Thoracic aorta (tissue), 2 donors: Measurements from ENCODE around the gene EPHA6. TPM values are rescaled to one million over a fixed set of nuclear protein-coding genes. Genes with fewer than 3 reads are reported as not detected.

ENCODE experiments used
- ATAC-seq: fragments of 150-250 bp; one replicate; pipeline ENCODE4 v1.8.0; 2017; ENCODE audit warnings: low read depth; ENCODE audit not compliant: insufficient number of reproducible peaks, low FRiP score
- DNase-seq: peaks from one replicate; pipeline ENCODE4 v3.0.0-alpha.2; 2020; ENCODE audit warnings: low spot score
- H3K27ac ChIP-seq, 2 donors: fragments of 200-600 bp; sonication (generic); 1 replicate in 1 of 2; 2 replicates in 1 of 2; pipeline ENCODE4 v1.5.1; 2016; ENCODE audit warnings: mild to moderate bottlenecking in 2 of 2, moderate library complexity in 2 of 2
- H3K27me3 ChIP-seq: fragments of 200-600 bp; sonication (generic); replicated peaks from 2 replicates; pipeline ENCODE4 v1.6.0; 2016; ENCODE audit warnings: mild to moderate bottlenecking; ENCODE audit not compliant: insufficient read depth
- H3K36me3 ChIP-seq: fragments of 200-600 bp; sonication (generic); one replicate; pipeline ENCODE4 v1.5.1; 2016
- H3K4me1 ChIP-seq, 2 donors: fragments of 200-600 bp; sonication (generic); 1 replicate in 1 of 2; 2 replicates in 1 of 2; pipeline versions ENCODE4 v1.5.1 to v1.6.0; 2016; ENCODE audit warnings: low read depth in 2 of 2, mild to moderate bottlenecking in 1 of 2; ENCODE audit not compliant: control insufficient read depth in 1 of 2
- H3K4me3 ChIP-seq: fragments of 200-600 bp; sonication (generic); 2 replicates; pipeline ENCODE4 v1.5.1; 2016; ENCODE audit warnings: mild to moderate bottlenecking
- H3K9me3 ChIP-seq: fragments of 200-600 bp; sonication (generic); 2 replicates; pipeline ENCODE4 v1.5.1; 2016
- total RNA-seq, 2 donors: library from RNA; depleted of rRNA; stranded (reverse); fragments of >200 nt; gene quantifications; one replicate each; pipeline versions ENCODE4 v1.1.0 to v1.2.3, GENCODE V29; 2016
- TF ChIP-seq, protein P1 (sequence below): fragments of 200-600 bp; sonication (generic); IDR thresholded peaks from one replicate; pipeline ENCODE4 v1.5.1; 2019; ENCODE audit warnings: antibody characterized with exemption

EPHA6 gene
- total RNA-seq, 2 donors from 2014 or later: 0.71 to 3.2 TPM

DNA sequence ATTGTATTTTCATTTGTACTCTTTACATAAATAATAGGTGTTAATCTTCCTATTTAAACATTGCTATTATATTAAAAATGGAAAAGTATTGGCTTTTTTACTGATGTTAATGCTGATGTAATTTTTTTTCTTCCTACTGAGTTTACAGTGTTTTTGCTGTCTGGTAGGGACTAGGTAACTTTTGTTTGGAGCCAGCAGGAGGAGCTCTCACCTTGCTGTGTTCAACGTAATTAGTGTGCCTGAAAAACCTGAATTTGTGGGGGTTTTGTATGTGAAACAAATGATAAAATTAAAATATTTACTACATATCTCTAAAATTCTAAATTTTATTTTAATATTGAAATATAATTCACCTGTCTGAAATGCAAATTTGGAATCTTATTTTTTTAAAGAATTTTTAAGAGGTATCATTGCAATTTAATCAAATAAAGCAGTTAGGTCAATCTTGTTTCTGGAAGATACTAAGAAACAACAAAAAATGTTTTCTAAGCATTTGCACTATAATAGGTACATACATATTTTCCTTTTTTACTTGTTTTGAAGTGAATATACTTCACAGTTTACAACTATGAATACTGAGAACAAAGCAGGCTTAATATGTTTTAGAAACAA is 48.8 kb downstream of the EPHA6 start:
- no peak overlapping the region for H3K27ac ChIP-seq
- H3K36me3 ChIP-seq: no peaks in the 10 kb centered on the region
- H3K9me3 ChIP-seq: no peaks in the 10 kb centered on the region
- H3K4me1 ChIP-seq: no peaks in the 10 kb centered on the region
- DNase-seq (no peak), ATAC-seq (no peak)
- H3K27me3 ChIP-seq: no peaks in the 10 kb centered on the region
- TF ChIP-seq, protein P1, sequence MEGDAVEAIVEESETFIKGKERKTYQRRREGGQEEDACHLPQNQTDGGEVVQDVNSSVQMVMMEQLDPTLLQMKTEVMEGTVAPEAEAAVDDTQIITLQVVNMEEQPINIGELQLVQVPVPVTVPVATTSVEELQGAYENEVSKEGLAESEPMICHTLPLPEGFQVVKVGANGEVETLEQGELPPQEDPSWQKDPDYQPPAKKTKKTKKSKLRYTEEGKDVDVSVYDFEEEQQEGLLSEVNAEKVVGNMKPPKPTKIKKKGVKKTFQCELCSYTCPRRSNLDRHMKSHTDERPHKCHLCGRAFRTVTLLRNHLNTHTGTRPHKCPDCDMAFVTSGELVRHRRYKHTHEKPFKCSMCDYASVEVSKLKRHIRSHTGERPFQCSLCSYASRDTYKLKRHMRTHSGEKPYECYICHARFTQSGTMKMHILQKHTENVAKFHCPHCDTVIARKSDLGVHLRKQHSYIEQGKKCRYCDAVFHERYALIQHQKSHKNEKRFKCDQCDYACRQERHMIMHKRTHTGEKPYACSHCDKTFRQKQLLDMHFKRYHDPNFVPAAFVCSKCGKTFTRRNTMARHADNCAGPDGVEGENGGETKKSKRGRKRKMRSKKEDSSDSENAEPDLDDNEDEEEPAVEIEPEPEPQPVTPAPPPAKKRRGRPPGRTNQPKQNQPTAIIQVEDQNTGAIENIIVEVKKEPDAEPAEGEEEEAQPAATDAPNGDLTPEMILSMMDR: peak; percentile 40
- no peak overlapping the region for H3K4me3 ChIP-seq

DNA sequence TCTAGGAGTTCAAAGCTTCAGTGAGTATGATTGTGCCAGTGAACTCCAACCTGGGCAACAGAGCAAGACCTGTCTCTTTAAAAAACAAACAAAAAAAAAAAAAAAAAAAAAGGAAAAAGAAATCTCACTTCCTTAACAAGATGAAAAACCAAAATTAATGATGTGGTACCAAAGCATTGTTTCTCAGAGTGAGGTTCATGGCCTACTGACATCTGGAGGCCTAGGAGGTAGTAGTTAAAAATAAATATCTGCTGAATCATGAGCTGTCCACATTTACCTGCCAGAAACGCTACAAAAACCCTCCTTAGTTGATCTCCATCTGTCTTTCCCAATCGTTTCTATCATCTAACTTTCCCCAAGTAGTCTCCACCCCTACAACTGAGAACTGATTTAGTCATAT is 51.2 kb downstream of the EPHA6 start:
- H3K36me3 ChIP-seq: no peaks in the 10 kb centered on the region
- DNase-seq (no peak), ATAC-seq (no peak)
- H3K4me1 ChIP-seq: no peaks in the 10 kb centered on the region
- no peak overlapping the region for H3K27ac ChIP-seq
- H3K4me3 ChIP-seq: no peak overlapping the region
- H3K27me3 ChIP-seq: no peaks in the 10 kb centered on the region
- H3K9me3 ChIP-seq: no peaks in the 10 kb centered on the region
- TF ChIP-seq, protein P1: no peak

DNA sequence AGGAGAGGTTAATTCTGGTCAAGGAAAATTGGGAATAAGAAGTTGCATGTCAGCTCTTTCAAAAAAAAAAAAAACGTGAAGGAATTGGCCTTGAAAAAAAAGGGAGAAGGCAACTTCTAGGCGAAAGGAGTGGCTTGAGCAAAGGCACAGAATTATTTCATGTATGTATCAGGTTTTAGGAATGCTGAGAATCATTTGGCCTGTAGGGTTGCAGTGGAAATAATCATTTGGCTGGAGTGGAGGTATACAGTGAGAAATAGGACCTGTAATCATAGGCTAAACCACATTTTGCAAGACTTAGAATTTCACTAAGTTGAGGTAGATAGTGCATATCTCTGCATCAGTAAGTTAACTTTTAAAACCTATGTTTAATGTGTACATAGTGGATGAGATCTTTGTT is 54.9 kb downstream of the EPHA6 start:
- Histone ChIP-seq H3K4me3 (no peak overlapping the region), H3K27ac (no peak overlapping the region), H3K9me3 (no peaks in the 10 kb centered on the region), H3K36me3 (no peaks in the 10 kb centered on the region), H3K27me3 (no peaks in the 10 kb centered on the region), H3K4me1 (no peaks in the 10 kb centered on the region)
- no peak for DNase-seq
- TF ChIP-seq, protein P1: no peak
- no peak for ATAC-seq

DNA sequence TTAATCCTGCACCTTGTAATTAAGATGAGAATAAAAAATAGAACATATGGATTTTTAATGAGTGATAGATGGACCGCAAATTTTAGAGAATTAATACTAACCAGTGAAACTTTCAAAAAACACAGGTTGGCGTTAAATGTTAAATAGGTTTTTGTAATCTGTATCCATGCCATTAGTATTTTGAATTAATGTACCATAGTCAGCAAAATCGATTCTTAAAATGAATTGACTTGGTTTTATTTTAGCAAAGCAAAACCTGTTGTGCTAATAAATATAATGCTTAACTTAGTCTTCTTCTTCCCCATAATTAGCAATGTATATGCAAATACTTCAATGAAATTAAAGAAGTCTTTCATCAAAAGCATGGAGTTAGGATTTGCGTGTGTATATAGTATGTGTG is 63.1 kb downstream of the EPHA6 start:
- Histone ChIP-seq H3K9me3 (no peaks in the 10 kb centered on the region), H3K36me3 (no peaks in the 10 kb centered on the region), H3K27ac (no peak overlapping the region), H3K4me1 (no peaks in the 10 kb centered on the region), H3K4me3 (no peak overlapping the region), H3K27me3 (no peaks in the 10 kb centered on the region)
- DNase-seq (no peak), ATAC-seq (no peak)
- TF ChIP-seq, protein P1: no peak

DNA sequence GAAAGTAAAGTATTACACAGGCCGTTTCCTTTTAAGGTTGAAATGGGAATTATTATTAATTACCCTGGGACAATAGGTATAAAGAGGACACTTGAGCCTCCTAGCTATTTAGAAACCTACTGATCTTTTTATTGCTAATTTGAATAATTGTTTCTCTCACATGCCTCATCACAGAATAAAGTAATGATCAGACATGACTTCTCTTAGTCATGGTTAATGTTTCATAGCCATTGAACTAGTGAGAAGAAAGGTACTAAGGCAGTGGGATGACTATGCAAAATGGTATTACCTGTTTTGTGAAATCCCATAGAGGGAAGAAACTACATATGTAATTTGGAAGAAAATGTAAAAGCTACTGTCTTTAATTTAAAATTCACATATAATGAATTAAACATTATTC is 85.6 kb downstream of the EPHA6 start:
- TF ChIP-seq, protein P1: no peak
- Histone ChIP-seq H3K9me3 (no peaks in the 10 kb centered on the region), H3K27ac (no peak overlapping the region), H3K4me3 (no peak overlapping the region), H3K36me3 (no peaks in the 10 kb centered on the region), H3K4me1 (no peaks in the 10 kb centered on the region), H3K27me3 (no peaks in the 10 kb centered on the region)
- no peak for ATAC-seq
- no peak for DNase-seq
